HEK293T (cell line): ENCODE measurements around the gene PLA2G2D.

Source experiments
- CTCF ChIA-PET: fragments of 350-600 bp; formaldehyde crosslinking; extraction: SDS; loops from one replicate; lab custom pipeline; 2021; ENCODE audit warnings: antibody characterized with exemption, inconsistent platforms; lab: Yijun Ruan, JAX
- POLR2A ChIA-PET: fragments of 350-600 bp; formaldehyde crosslinking; extraction: SDS; loops from one replicate; lab custom pipeline; 2020; ENCODE audit warnings: antibody characterized with exemption, inconsistent platforms; lab: Yijun Ruan, JAX
- DNase-seq: peaks from one replicate; pipeline ENCODE4 v3.0.0; 2012; ENCODE audit warnings: mixed read lengths; ENCODE audit errors: extremely low spot score
- ARNT ChIP-seq: fragments of 450-650 bp; IDR thresholded peaks from 2 replicates; pipeline ENCODE4 v1.6.1; 2017; ENCODE audit warnings: mild to moderate bottlenecking
- BHLHE40 ChIP-seq: fragments of 450-650 bp; IDR thresholded peaks from 2 replicates; pipeline ENCODE4 v1.6.1; 2016; ENCODE audit warnings: mild to moderate bottlenecking, moderate library complexity, borderline replicate concordance
- CTBP1 ChIP-seq: fragments of 450-650 bp; IDR thresholded peaks from 2 replicates; pipeline ENCODE4 v1.6.1; 2016; ENCODE audit warnings: borderline replicate concordance
- ELF4 ChIP-seq: fragments of 450-650 bp; IDR thresholded peaks from 2 replicates; pipeline ENCODE4 v1.6.1; 2017; ENCODE audit warnings: antibody characterized with exemption
- FOXA1 ChIP-seq: fragments of 450-650 bp; IDR thresholded peaks from 2 replicates; pipeline ENCODE4 v1.6.1; 2016; ENCODE audit warnings: mild to moderate bottlenecking
- FOXK2 ChIP-seq: fragments of 450-650 bp; IDR thresholded peaks from 2 replicates; pipeline ENCODE4 v1.6.1; 2016; ENCODE audit warnings: mild to moderate bottlenecking
- FOXM1 ChIP-seq: fragments of 450-650 bp; IDR thresholded peaks from 2 replicates; pipeline ENCODE4 v1.6.1; 2017; ENCODE audit warnings: mild to moderate bottlenecking, borderline replicate concordance
- HDGF ChIP-seq: fragments of 450-650 bp; IDR thresholded peaks from 2 replicates; pipeline ENCODE4 v1.6.1; 2017; ENCODE audit warnings: antibody characterized with exemption, borderline replicate concordance
- L3MBTL2 ChIP-seq: fragments of 450-650 bp; conservative IDR thresholded peaks from 2 replicates; pipeline ENCODE4 v1.6.1; 2016; ENCODE audit warnings: mild to moderate bottlenecking
- LEF1 ChIP-seq: fragments of 450-650 bp; IDR thresholded peaks from 2 replicates; pipeline ENCODE4 v1.6.1; 2017; ENCODE audit warnings: mild to moderate bottlenecking, borderline replicate concordance
- NFRKB ChIP-seq: fragments of 450-650 bp; IDR thresholded peaks from 2 replicates; pipeline ENCODE4 v1.6.1; 2016; ENCODE audit warnings: mild to moderate bottlenecking, moderate library complexity
- SP1 ChIP-seq: fragments of 450-650 bp; IDR thresholded peaks from 2 replicates; pipeline ENCODE4 v1.6.1; 2017
- SUZ12 ChIP-seq: fragments of 450-650 bp; IDR thresholded peaks from 2 replicates; pipeline ENCODE4 v1.6.1; 2016; ENCODE audit warnings: mild to moderate bottlenecking
- TARDBP ChIP-seq: fragments of 450-650 bp; IDR thresholded peaks from 2 replicates; pipeline ENCODE4 v1.6.1; 2016
- ZNF384 ChIP-seq: fragments of 450-650 bp; IDR thresholded peaks from 2 replicates; pipeline ENCODE4 v1.6.1; 2016
- TF ChIP-seq, protein P1 (sequence below): fragments of 450-650 bp; IDR thresholded peaks from 2 replicates; pipeline ENCODE4 v1.6.1; 2016

Gene PLA2G2D

DNA sequence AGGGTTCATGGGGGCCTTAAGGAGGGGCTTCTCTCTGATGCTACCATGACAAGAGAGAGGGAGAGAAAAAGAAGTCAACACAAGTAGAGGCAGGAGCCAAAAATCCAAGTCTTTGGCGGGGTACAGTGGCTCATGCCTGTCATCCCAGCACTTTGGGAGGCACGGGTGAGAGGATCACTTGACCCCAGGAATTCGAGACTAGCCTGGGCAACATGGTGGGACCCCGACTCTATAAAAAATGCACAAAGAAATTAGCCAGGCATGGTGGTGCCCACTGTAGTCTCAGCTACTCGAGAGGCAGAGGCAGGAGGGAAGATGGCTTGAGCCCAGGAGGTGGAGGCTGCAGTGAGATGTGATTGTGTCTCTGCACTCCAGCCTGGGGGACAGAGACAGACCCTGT is 40.6 kb downstream of the PLA2G2D start:
- ChIA-PET POLR2A (no interaction called here), CTCF (interaction anchor here (0.6 kb wide), 1 partner anchor 100 kb away, joined by 3 read pairs; no protein-coding TSS in a partner anchor)
- TF ChIP-seq FOXM1: no peak
- no peak for TF ChIP-seq ELF4
- no peak for TF ChIP-seq L3MBTL2
- no peak for DNase-seq

DNA sequence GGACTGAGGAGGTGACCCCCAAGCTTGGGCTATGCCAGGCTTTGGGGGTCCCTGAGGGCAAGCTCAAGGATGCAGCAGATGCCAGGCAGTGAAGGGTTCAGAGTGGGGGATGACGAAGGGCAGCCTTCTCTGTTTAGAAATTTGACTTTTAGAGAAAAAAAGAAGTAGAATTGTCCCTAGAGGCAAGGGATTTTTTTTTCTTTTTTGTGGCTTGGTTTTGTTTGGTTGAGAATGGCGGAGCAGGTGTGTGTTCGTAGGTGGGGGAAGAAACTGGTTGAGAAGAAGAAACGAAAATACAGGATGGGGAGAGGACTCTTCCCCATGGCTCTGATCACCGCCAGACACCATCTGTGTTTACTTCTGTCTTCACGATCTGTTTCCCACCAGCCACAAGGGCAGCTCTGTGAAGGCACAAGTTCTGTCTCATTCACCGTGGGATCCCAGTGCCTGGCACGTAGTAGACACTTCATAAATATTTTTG is 41.1 kb downstream of the PLA2G2D start:
- TF ChIP-seq NFRKB: no peak
- TF ChIP-seq, protein P1, sequence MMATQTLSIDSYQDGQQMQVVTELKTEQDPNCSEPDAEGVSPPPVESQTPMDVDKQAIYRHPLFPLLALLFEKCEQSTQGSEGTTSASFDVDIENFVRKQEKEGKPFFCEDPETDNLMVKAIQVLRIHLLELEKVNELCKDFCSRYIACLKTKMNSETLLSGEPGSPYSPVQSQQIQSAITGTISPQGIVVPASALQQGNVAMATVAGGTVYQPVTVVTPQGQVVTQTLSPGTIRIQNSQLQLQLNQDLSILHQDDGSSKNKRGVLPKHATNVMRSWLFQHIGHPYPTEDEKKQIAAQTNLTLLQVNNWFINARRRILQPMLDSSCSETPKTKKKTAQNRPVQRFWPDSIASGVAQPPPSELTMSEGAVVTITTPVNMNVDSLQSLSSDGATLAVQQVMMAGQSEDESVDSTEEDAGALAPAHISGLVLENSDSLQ: no peak
- TF ChIP-seq FOXA1: no peak
- TF ChIP-seq FOXK2: no peak
- TF ChIP-seq SUZ12: no peak
- no peak for TF ChIP-seq CTBP1
- TF ChIP-seq BHLHE40: no peak
- no peak for TF ChIP-seq TARDBP
- no peak for TF ChIP-seq ELF4
- TF ChIP-seq L3MBTL2: no peak
- no peak for TF ChIP-seq ZNF384
- no peak for TF ChIP-seq ARNT
- no peak for TF ChIP-seq FOXM1
- TF ChIP-seq HDGF: no peak
- no peak for TF ChIP-seq SP1
- no peak for TF ChIP-seq LEF1
- CTCF ChIA-PET: no interaction called here
- DNase-seq: no peak
- POLR2A ChIA-PET: no interaction called here

DNA sequence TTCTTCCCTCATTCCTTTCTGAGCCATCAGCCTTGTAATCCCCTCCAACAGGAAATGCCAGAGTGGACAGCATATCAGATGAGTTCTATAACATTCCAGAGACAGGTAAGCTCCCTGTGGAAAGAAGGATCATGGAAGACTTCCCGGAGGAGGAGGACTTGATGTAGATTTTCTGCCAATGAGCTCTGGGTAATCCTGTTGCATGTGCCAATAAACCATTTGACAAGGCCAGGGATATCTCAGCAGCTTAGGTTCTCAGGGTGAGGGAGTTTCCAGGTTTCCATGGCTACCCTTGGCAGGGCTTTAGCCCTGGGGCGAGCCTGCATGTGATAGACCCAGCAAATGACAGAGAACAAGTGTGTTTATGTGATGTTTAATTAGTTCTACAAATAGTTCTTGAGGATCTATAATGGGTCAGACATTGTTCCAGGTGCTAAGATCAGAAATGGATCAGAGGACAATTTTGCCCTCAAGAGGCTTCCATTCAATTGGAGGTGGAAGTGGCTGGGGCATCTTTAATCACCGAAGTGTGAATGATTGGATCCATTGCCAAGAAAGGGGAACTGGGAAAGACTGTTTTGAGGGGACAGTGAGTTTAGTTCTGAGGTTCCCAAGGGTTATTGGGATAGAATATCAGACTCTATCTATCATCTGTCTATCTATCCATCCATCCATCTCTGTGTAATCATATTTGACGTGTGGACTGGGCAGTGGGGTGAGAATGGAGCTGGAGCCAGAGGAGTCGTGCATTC is 42.5 kb downstream of the PLA2G2D start:
- CTCF ChIA-PET: no interaction called here
- POLR2A ChIA-PET: no interaction called here
- no peak for TF ChIP-seq SP1
- no peak for DNase-seq

DNA sequence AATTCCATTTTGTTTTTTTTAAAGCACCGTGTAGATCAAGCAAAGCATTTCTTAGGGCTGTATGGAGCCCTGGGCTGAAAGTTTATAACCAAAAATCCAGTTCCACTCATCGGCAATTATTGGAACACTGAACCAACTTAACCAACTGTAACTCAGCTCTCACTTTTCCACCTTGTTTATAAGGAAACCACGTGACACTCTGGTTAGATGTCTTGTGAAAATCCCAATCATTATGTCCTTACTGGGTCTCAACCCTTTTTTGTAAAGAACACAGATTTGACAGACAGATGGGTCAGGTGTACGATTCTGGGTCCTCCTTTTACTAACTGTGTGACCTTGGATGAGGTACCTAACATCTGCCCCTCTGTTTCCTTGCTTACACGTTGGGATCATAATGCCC is 43.1 kb downstream of the PLA2G2D start:
- TF ChIP-seq ZNF384 (no peak), FOXA1 (no peak), TARDBP (no peak), FOXM1 (no peak), SUZ12 (no peak), CTBP1 (no peak), FOXK2 (no peak), SP1 (no peak), HDGF (no peak), NFRKB (no peak), L3MBTL2 (no peak), BHLHE40 (no peak), LEF1 (no peak), ARNT (no peak), ELF4 (no peak)
- TF ChIP-seq, protein P1: no peak
- DNase-seq: no peak
- ChIA-PET CTCF (no interaction called here), POLR2A (no interaction called here)

DNA sequence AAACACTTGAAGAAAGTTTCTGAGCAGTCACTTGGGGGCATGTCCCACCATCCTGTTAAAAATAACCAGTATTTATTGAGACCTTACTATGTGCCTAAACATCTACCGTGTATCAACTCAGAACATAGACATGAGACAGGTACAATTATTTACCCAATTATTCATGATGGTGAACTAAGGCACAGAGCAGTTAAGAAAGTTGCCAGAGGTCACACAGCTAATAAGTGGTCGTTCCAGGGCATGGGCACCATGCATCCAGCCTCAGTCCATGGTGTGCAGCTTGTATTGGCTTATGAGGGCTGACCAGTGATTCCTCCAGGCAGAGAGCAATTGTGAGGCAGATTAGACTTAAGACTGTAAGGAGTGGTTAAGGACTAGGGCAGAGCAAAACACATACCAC is 44.0 kb downstream of the PLA2G2D start:
- no peak for DNase-seq
- CTCF ChIA-PET: interaction anchor here (0.6 kb wide), 1 partner anchor 35 kb away, joined by 3 read pairs; no protein-coding TSS in a partner anchor
- POLR2A ChIA-PET: no interaction called here
- TF ChIP-seq LEF1 (no peak), SUZ12 (no peak), ARNT (no peak), ZNF384 (no peak), ELF4 (no peak)
- TF ChIP-seq, protein P1: no peak

DNA sequence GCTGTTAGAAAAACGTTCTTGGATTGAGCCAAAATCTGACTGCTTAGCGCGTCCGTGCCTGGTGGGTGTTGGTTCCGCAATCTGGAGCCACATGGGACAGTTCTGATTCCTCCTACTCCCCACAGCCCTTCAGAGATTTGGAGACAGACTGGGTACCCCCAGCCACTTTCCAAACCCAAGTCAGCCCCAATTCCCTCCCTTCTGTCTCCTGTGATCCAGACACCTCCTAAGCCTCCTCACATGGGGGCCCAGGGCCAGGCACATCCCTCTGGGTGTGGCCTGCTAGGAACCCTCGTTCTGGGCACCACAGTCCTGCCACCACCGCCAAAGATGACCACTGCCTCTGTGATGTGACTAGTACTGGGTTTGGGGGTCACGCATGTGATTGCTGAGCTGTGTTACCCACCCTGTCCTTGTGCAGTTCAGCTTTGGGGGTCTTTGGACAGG is 44.6 kb downstream of the PLA2G2D start:
- POLR2A ChIA-PET: no interaction called here
- no peak for TF ChIP-seq ZNF384
- no peak for TF ChIP-seq BHLHE40
- TF ChIP-seq NFRKB: no peak
- no peak for TF ChIP-seq CTBP1
- TF ChIP-seq SP1: no peak
- TF ChIP-seq FOXM1: no peak
- CTCF ChIA-PET: interaction anchor here (0.6 kb wide), 1 partner anchor 36 kb away, joined by 3 read pairs; no protein-coding TSS in a partner anchor
- DNase-seq: no peak

DNA sequence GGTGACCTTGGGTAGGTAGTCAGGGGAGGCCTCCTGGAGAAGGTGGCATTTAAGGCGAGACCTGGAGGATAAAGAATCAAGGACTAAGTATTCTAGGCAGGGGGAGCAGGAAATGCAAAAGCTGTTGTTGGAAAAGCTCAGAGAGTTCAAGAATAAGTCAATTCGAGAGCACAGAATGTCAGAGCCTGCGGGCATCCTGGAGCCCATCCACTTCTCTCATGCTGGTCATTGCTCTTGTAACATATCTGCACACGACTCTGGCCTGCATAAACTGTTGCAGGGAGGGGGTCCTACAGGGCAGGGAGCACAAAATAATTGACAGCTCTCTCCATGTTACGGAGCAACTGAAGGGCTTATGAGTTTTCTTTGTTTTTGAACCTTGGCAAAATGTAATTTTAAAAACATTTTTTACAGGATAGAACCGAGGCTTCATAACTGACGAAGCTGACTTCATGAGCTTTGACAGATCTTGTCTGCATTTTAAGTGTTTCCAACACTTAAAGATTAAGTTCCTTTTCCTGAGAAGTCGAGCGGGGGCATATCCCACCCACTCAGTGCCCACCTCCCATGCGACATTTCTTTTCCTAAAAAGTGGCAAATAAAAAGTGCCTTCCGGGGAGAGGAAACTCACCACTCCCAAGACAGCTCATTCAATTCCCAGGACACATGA is 45.1 kb downstream of the PLA2G2D start:
- ChIA-PET CTCF (no interaction called here), POLR2A (no interaction called here)
- TF ChIP-seq SP1 (no peak), FOXK2 (no peak), ELF4 (no peak), LEF1 (no peak), SUZ12 (no peak), L3MBTL2 (no peak), FOXA1 (no peak), NFRKB (no peak), FOXM1 (no peak), HDGF (no peak), CTBP1 (no peak), TARDBP (no peak), ARNT (no peak), ZNF384 (no peak)
- TF ChIP-seq, protein P1: no peak
- DNase-seq: no peak
